Panc1 (cell line): ENCODE results near the gene ARFIP1.

Experiments
- CTCF ChIP-seq: fragments of 450-650 bp; IDR thresholded peaks from 2 replicates; pipeline ENCODE4 v1.5.1; 2017; ENCODE audit warnings: mild to moderate bottlenecking
- REST ChIP-seq, 2 experiments: IDR thresholded peaks; 2 replicates each; pipeline ENCODE4 v1.6.1; 2011 to 2012; ENCODE audit warnings: low read depth in 2 of 2, control low read depth in 1 of 2, low read length in 1 of 2, mild to moderate bottlenecking in 1 of 2, moderate library complexity in 1 of 2; ENCODE audit not compliant: insufficient read depth in 1 of 2

GRCh38 chr4:152945639-152946038, 165.9 kb downstream of the ARFIP1 start:
- TF ChIP-seq CTCF (no peak), REST (IDR thresholded peaks at IDR 0.05; ENCODE audit: insufficient read depth in 1 of 2, low read depth in 2 of 2, low read length in 1 of 2) (no peak)
